Hypothalamus (tissue), 51 donors: ENCODE results near the gene CLTC.

Experiments used
- DNase-seq, 51 donors: peaks; one replicate each; lab custom pipeline; 2025; lab: John Stamatoyannopoulos, UW

CLTC gene

GRCh38 chr17:59722623-59723022, 102.9 kb downstream of the CLTC start:
- no peak for DNase-seq

- no peak for DNase-seq
Observed at GRCh38 chr17:59723041-59723440, 103.3 kb downstream of the CLTC start.

GRCh38 chr17:59723607-59724006, 103.9 kb downstream of the CLTC start:
- no peak for DNase-seq

- DNase-seq, result no peak
Observed at GRCh38 chr17:59725691-59726090, 106.0 kb downstream of the CLTC start.

- no peak for DNase-seq
Observed at GRCh38 chr17:59727817-59728533, 108.3 kb downstream of the CLTC start.

- DNase-seq, result no peak
Observed at GRCh38 chr17:59730268-59730834, 110.7 kb downstream of the CLTC start.

GRCh38 chr17:59733697-59734096, 114.0 kb downstream of the CLTC start:
- no peak for DNase-seq

GRCh38 chr17:59734226-59734625, 114.5 kb downstream of the CLTC start:
- DNase-seq, result no peak

GRCh38 chr17:59737324-59737723, 117.6 kb downstream of the CLTC start:
- no peak for DNase-seq

- DNase-seq, result no peak
Observed at GRCh38 chr17:59743842-59744241, 124.1 kb downstream of the CLTC start.

- DNase-seq, result no peak
Observed at GRCh38 chr17:59745040-59745439, 125.3 kb downstream of the CLTC start.
